ENCODE data around the gene SPEN.

DNA sequence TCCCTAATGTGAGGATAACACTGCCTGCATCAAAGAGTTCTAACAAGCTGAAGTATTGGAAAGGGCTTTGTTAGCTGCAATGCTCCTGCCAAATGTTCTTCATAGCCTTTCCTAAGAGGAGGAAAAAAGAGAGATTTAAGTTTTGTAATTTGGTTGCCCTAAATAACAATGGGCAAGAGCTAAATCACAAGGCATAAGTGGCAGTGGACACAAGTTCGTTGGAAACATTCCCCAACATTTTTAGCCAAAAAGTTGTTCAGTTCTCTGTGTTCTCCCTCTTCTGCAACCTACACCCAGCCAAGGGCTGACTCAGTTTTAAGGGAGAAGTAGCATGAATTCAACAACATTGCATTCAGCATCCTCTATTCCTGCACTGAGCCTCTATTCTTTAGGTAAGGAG, 37.4 kb upstream of the SPEN start:
- TF ChIP-seq, protein P1, sequence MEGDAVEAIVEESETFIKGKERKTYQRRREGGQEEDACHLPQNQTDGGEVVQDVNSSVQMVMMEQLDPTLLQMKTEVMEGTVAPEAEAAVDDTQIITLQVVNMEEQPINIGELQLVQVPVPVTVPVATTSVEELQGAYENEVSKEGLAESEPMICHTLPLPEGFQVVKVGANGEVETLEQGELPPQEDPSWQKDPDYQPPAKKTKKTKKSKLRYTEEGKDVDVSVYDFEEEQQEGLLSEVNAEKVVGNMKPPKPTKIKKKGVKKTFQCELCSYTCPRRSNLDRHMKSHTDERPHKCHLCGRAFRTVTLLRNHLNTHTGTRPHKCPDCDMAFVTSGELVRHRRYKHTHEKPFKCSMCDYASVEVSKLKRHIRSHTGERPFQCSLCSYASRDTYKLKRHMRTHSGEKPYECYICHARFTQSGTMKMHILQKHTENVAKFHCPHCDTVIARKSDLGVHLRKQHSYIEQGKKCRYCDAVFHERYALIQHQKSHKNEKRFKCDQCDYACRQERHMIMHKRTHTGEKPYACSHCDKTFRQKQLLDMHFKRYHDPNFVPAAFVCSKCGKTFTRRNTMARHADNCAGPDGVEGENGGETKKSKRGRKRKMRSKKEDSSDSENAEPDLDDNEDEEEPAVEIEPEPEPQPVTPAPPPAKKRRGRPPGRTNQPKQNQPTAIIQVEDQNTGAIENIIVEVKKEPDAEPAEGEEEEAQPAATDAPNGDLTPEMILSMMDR (conservative IDR thresholded peaks at IDR 0.05 in 1 of 2, IDR thresholded peaks at IDR 0.05 in 1 of 2; ENCODE audit: extremely low read depth in 1 of 2, insufficient read depth in 1 of 2, low read depth in 1 of 2, low read length in 2 of 2) = no peak
- no peak for TF ChIP-seq EZH2 (IDR thresholded peaks at IDR 0.05; ENCODE audit: borderline replicate concordance, low read length)
